ENCODE data around the gene COL6A1.

DNA sequence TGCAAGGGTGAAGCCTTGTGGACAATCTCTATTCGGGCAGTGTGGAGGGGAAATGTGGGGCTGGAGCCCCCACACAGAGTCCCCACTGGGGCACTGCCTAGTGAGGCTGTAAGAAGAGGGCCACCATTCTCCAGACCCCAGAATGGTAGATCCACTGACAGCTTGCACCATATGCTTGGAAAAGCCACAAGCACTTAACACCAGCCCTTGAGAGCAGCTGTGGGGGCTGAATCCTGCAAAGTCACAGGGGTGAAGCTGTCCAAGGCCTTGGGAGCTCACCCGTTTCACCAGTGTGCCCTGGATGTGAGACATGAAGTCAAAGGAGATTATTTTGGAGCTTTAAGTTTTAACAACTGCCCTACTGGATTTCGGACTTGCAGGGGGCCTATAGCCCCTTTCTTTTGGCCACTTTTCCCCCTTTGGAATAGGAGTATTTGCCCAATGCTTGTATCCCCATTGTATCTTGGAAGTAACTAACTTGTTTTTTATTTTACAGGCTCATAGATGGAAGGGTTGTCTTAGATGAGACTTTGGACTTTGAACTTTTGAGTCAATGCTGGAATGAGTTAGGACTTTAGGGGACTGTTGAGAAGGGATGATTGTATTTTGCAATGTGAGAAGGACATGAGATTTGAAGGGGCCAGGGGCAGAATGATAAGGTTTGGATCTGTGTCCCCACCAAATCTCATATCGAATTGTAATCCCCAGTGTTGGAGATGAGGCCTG lies 16.3 kb upstream of the COL6A1 start:
- TF ChIP-seq, protein P1, sequence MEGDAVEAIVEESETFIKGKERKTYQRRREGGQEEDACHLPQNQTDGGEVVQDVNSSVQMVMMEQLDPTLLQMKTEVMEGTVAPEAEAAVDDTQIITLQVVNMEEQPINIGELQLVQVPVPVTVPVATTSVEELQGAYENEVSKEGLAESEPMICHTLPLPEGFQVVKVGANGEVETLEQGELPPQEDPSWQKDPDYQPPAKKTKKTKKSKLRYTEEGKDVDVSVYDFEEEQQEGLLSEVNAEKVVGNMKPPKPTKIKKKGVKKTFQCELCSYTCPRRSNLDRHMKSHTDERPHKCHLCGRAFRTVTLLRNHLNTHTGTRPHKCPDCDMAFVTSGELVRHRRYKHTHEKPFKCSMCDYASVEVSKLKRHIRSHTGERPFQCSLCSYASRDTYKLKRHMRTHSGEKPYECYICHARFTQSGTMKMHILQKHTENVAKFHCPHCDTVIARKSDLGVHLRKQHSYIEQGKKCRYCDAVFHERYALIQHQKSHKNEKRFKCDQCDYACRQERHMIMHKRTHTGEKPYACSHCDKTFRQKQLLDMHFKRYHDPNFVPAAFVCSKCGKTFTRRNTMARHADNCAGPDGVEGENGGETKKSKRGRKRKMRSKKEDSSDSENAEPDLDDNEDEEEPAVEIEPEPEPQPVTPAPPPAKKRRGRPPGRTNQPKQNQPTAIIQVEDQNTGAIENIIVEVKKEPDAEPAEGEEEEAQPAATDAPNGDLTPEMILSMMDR (IDR thresholded peaks at IDR 0.05; ENCODE audit: insufficient read depth, low read length) = no peak
- TF ChIP-seq SPI1 (IDR thresholded peaks at IDR 0.05; ENCODE audit: borderline replicate concordance, low read depth) = no peak
- TF ChIP-seq POLR2AphosphoS5 (IDR thresholded peaks at IDR 0.05; ENCODE audit: low read depth) = no peak
- no peak for TF ChIP-seq GABPA (IDR thresholded peaks at IDR 0.05; ENCODE audit: low read depth)
